ENCODE results near the gene MRPS22.

Gene MRPS22

DNA sequence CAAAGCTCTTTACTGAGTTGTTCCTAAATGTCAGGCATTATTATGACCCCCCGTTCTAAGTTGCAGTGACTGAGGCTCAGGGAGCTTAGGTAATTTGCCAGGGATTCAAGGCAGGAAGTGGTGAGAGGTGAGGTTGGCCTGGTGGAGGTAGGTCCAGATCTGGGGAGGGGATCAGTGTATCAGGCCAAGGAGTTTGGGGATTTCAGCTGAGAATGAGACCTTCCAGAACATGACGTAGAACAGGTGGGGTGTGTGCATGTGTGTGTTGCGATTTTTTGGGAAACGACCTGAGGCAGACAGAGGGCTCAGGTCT, 41.1 kb upstream of the MRPS22 start:
- Histone ChIP-seq H3K4me3 (ENCODE audit: low read length) (no peak overlapping the region), H3K79me2 (ENCODE audit: control insufficient read depth, low read length) (no peaks in the 10 kb centered on the region), H3K27ac (ENCODE audit: low read depth, low read length) (no peak overlapping the region), H3K27me3 (ENCODE audit: control insufficient read depth, low read length) (no peaks in the 10 kb centered on the region), H3K36me3 (ENCODE audit: control insufficient read depth, low read length) (no peaks in the 10 kb centered on the region), H3F3A (ENCODE audit: control insufficient read depth, insufficient read depth) (no peaks in the 10 kb centered on the region), H4K20me1 (ENCODE audit: control insufficient read depth, insufficient read depth, low read depth, low read length) (no peaks in the 10 kb centered on the region), H3K4me2 (ENCODE audit: low read length) (no peak overlapping the region), H3K4me1 (ENCODE audit: control insufficient read depth, low read length) (no peaks in the 10 kb centered on the region), H3K9me2 (replicated peaks; ENCODE audit: control insufficient read depth, low read length) (no peaks in the 10 kb centered on the region), H3K9me3 (ENCODE audit: control insufficient read depth, insufficient read depth, low read length) (no peaks in the 10 kb centered on the region)
- no peak for TF ChIP-seq EZH2phosphoT487 (IDR thresholded peaks at IDR 0.05; ENCODE audit: borderline replicate concordance, low read length)
- TF ChIP-seq, protein P1, sequence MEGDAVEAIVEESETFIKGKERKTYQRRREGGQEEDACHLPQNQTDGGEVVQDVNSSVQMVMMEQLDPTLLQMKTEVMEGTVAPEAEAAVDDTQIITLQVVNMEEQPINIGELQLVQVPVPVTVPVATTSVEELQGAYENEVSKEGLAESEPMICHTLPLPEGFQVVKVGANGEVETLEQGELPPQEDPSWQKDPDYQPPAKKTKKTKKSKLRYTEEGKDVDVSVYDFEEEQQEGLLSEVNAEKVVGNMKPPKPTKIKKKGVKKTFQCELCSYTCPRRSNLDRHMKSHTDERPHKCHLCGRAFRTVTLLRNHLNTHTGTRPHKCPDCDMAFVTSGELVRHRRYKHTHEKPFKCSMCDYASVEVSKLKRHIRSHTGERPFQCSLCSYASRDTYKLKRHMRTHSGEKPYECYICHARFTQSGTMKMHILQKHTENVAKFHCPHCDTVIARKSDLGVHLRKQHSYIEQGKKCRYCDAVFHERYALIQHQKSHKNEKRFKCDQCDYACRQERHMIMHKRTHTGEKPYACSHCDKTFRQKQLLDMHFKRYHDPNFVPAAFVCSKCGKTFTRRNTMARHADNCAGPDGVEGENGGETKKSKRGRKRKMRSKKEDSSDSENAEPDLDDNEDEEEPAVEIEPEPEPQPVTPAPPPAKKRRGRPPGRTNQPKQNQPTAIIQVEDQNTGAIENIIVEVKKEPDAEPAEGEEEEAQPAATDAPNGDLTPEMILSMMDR (IDR thresholded peaks at IDR 0.05; ENCODE audit: low read depth, low read length, poor library complexity, severe bottlenecking), result no peak

DNA sequence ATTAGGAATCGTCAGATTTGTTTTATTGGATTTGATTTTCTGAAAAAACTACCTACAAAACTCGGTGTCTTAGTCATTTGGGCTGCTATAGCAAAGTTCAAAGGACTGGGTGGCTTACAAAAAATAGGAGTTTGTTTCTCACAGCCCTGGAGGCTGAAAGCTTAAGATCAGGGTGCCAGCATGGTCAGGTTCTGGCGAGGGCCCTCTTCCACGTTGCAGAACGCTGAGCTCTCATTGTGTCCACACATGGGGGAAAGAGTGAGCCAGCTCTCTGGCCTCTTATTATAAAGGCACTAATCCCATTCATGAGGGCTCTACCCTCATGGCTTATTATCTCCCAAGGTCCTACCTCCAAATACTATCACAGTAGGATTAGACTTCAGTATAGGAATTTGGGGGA, 40.6 kb upstream of the MRPS22 start:
- no peak overlapping the region for H3K27ac ChIP-seq (ENCODE audit: low read depth, low read length)
- TF ChIP-seq EZH2phosphoT487 (IDR thresholded peaks at IDR 0.05; ENCODE audit: borderline replicate concordance, low read length), result no peak
- TF ChIP-seq, protein P1 (IDR thresholded peaks at IDR 0.05; ENCODE audit: low read depth, low read length, poor library complexity, severe bottlenecking), result no peak
- H3K4me3 ChIP-seq (ENCODE audit: low read length), result no peak overlapping the region
- H3K4me1 ChIP-seq (ENCODE audit: control insufficient read depth, low read length), result no peaks in the 10 kb centered on the region
- H3K4me2 ChIP-seq (ENCODE audit: low read length), result no peak overlapping the region
- H3K9me2 ChIP-seq (replicated peaks; ENCODE audit: control insufficient read depth, low read length), result no peaks in the 10 kb centered on the region
- no peaks in the 10 kb centered on the region for H3K79me2 ChIP-seq (ENCODE audit: control insufficient read depth, low read length)
- no peaks in the 10 kb centered on the region for H3K36me3 ChIP-seq (ENCODE audit: control insufficient read depth, low read length)
- no peaks in the 10 kb centered on the region for H3K9me3 ChIP-seq (ENCODE audit: control insufficient read depth, insufficient read depth, low read length)
- H3F3A ChIP-seq (ENCODE audit: control insufficient read depth, insufficient read depth), result no peaks in the 10 kb centered on the region
- H3K27me3 ChIP-seq (ENCODE audit: control insufficient read depth, low read length), result no peaks in the 10 kb centered on the region
- no peaks in the 10 kb centered on the region for H4K20me1 ChIP-seq (ENCODE audit: control insufficient read depth, insufficient read depth, low read depth, low read length)

DNA sequence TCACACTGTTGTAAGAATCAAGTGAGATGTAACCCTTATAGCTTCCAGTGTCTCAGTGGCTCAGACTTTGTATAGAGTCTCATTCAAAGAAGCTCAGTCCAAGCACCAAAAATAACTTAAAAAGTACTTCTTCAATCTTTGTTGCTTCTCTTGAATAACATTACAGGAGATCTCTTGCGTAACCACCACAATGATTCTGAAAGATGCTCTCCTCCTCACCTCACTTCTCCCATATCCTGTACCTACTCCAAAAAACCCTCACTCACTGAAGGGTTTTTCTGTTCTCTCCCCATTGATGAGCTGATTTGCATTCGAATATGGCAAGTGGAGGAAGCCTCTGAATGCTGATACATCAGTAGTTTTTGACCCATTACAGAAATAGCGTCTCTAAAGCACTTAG, 39.4 kb upstream of the MRPS22 start:
- Histone ChIP-seq H4K20me1 (ENCODE audit: control insufficient read depth, insufficient read depth, low read depth, low read length) (no peaks in the 10 kb centered on the region), H3K9me3 (ENCODE audit: control insufficient read depth, insufficient read depth, low read length) (no peaks in the 10 kb centered on the region), H3K79me2 (ENCODE audit: control insufficient read depth, low read length) (no peaks in the 10 kb centered on the region), H3K4me3 (ENCODE audit: low read length) (no peak overlapping the region), H3K9me2 (replicated peaks; ENCODE audit: control insufficient read depth, low read length) (no peaks in the 10 kb centered on the region), H3K27me3 (ENCODE audit: control insufficient read depth, low read length) (no peaks in the 10 kb centered on the region), H3K36me3 (ENCODE audit: control insufficient read depth, low read length) (no peaks in the 10 kb centered on the region), H3K4me2 (ENCODE audit: low read length) (no peak overlapping the region), H3K4me1 (ENCODE audit: control insufficient read depth, low read length) (no peaks in the 10 kb centered on the region), H3F3A (ENCODE audit: control insufficient read depth, insufficient read depth) (no peaks in the 10 kb centered on the region), H3K27ac (ENCODE audit: low read depth, low read length) (no peak overlapping the region)
- TF ChIP-seq EZH2phosphoT487 (IDR thresholded peaks at IDR 0.05; ENCODE audit: borderline replicate concordance, low read length), result no peak
- TF ChIP-seq, protein P1 (IDR thresholded peaks at IDR 0.05; ENCODE audit: low read depth, low read length, poor library complexity, severe bottlenecking), result no peak

DNA sequence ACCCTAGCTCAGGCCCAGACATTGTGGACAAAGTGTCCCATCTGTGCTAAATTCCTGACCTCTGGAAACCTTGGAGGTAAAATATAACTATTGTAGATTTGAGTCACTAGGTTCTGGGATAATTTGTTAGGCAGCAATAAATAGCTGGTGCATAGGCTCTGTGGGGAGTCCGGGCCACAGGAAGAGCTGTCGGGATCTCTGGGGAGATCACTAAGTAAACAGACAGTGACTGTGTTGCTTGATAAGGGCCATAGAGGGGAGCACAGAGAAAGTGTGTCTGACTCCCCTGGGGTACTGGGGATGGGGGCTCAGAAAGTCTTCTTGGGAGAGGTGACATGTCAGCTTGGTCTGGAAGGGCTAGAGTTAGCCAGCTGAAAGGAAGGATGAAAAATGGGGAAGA, 37.7 kb upstream of the MRPS22 start:
- Histone ChIP-seq H3K4me3 (ENCODE audit: low read length) (no peak overlapping the region), H3F3A (ENCODE audit: control insufficient read depth, insufficient read depth) (no peaks in the 10 kb centered on the region), H4K20me1 (ENCODE audit: control insufficient read depth, insufficient read depth, low read depth, low read length) (no peaks in the 10 kb centered on the region), H3K4me1 (ENCODE audit: control insufficient read depth, low read length) (no peaks in the 10 kb centered on the region), H3K9me3 (ENCODE audit: control insufficient read depth, insufficient read depth, low read length) (no peaks in the 10 kb centered on the region), H3K27me3 (ENCODE audit: control insufficient read depth, low read length) (no peaks in the 10 kb centered on the region), H3K36me3 (ENCODE audit: control insufficient read depth, low read length) (no peaks in the 10 kb centered on the region), H3K27ac (ENCODE audit: low read depth, low read length) (no peak overlapping the region), H3K9me2 (replicated peaks; ENCODE audit: control insufficient read depth, low read length) (no peaks in the 10 kb centered on the region), H3K79me2 (ENCODE audit: control insufficient read depth, low read length) (no peaks in the 10 kb centered on the region), H3K4me2 (ENCODE audit: low read length) (no peak overlapping the region)
- TF ChIP-seq, protein P1 (IDR thresholded peaks at IDR 0.05; ENCODE audit: low read depth, low read length, poor library complexity, severe bottlenecking), result no peak
- no peak for TF ChIP-seq EZH2phosphoT487 (IDR thresholded peaks at IDR 0.05; ENCODE audit: borderline replicate concordance, low read length)
